HFF-Myc (cell line): ENCODE measurements around the gene ZFAND6.
"Not testable (repeated sequence)": the region's sequence is repeated elsewhere in the genome, so short reads cannot be mapped to it uniquely, and the experiment has no call there.

Experiments
- DNase-seq: peaks from one replicate; pipeline ENCODE4 v3.0.0-alpha.2; 2011; ENCODE audit warnings: low read depth; ENCODE audit errors: extremely low read depth
- H3K4me3 ChIP-seq: replicated peaks from 2 replicates; pipeline ENCODE4 v1.5.1; 2011; ENCODE audit warnings: low read depth, mild to moderate bottlenecking, control low read depth, low read length
- TF ChIP-seq, protein P1 (sequence below): IDR thresholded peaks from 2 replicates; pipeline ENCODE4 v1.5.1; 2012; ENCODE audit warnings: mild to moderate bottlenecking, low read depth, low read length, control low read depth; ENCODE audit errors: missing control alignments

ZFAND6 gene

DNA sequence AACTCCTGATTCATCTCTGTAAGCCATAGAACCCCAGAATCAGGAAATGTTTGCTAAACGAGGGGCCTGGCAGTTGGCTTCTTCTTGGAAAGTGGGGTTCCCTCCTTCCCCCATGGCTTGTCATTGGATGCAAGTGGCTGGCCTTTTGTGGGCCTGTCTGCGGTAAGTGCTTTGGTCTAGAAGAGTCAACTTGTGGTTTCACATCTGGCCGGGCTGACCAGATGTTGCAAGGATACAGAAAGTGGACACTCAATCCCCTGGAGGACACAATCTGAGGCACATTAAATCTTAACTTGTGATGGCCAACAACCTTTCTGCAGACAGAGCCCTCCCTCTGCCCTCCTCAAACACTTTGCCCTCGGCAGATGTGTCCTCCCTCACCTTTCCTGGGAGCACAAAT, 94.4 kb downstream of the ZFAND6 start:
- H3K4me3 ChIP-seq = peak overlapping the region; percentile 77
- no peak for DNase-seq
- TF ChIP-seq, protein P1, sequence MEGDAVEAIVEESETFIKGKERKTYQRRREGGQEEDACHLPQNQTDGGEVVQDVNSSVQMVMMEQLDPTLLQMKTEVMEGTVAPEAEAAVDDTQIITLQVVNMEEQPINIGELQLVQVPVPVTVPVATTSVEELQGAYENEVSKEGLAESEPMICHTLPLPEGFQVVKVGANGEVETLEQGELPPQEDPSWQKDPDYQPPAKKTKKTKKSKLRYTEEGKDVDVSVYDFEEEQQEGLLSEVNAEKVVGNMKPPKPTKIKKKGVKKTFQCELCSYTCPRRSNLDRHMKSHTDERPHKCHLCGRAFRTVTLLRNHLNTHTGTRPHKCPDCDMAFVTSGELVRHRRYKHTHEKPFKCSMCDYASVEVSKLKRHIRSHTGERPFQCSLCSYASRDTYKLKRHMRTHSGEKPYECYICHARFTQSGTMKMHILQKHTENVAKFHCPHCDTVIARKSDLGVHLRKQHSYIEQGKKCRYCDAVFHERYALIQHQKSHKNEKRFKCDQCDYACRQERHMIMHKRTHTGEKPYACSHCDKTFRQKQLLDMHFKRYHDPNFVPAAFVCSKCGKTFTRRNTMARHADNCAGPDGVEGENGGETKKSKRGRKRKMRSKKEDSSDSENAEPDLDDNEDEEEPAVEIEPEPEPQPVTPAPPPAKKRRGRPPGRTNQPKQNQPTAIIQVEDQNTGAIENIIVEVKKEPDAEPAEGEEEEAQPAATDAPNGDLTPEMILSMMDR = no peak

DNA sequence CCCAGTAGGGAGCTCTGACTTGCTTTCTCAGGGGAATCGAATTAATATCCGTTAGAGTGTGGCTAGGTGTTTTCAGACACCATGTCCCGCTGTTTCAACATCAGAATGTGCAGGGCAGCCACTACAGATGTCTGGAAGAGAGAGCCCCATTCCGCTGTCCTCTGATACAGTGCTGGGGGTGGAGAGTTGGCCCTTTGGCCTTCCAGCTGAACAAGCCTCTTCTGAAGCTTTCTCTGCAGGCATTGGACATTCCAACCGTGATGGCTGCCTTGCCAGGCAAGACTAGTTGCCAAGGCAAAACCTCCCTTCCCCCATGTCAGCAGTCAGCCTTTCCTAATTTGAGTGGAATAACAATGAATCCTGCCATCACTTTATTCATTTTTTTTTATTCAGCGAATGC, 94.9 kb downstream of the ZFAND6 start:
- TF ChIP-seq, protein P1 = no peak
- DNase-seq = no peak
- peak overlapping the region; percentile 77 for H3K4me3 ChIP-seq

DNA sequence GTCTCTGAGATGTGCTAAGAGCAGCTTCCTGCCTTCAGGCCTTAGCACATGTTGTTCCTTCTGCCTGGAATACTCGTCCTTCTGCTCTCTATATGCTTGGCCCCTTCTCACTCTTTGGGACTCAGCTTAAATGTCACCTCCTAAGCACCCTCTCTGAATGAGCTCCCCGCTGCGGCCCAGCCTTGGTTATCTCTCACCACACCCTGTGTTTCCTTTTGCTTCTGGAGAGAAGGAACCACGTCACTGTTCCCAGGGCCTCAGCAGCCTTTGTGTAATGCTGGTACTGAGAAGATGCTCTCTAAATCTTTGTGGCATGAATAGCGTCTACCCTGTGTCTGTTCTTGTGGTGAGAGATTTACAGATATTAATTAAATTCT, 95.5 kb downstream of the ZFAND6 start:
- TF ChIP-seq, protein P1 = no peak
- DNase-seq = no peak
- H3K4me3 ChIP-seq = no peak overlapping the region

DNA sequence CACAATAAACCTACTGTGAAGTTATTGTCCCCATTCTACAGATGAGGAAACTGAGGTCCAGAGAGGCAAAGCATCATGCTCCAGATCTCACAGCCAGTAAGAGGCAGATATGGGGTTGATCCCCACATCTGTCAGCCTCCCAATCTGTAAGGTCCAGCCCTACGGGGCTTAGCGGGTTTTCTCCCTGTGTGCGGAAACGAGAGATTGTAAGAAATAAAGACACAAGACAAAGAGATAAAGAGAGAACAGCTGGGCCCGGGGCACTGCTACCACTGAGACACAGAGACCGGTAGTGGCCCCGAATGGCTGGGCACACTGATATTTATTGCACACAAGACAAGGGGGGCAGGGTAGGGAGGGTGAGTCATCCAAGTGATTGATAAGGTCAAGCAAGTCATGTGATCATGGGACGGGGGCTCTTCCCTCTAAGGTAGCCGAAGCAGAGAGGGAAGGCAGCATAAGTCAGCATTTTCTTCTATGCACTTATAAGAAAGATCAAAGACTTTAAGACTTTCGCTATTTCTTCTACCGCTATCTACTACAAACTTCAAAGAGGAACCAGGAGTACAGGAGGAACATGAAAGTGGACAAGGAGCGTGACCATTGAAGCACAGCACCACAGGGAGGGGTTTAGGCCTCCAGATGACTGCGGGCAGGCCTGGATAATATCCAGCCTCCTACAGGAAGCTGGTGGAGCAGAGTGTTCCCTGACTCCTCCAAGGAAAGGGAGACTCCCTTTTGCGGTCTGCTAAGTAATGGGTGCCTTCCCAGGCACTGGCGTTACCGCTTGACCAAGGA, 96.1 kb downstream of the ZFAND6 start:
- not testable (repeated sequence) for H3K4me3 ChIP-seq, DNase-seq

DNA sequence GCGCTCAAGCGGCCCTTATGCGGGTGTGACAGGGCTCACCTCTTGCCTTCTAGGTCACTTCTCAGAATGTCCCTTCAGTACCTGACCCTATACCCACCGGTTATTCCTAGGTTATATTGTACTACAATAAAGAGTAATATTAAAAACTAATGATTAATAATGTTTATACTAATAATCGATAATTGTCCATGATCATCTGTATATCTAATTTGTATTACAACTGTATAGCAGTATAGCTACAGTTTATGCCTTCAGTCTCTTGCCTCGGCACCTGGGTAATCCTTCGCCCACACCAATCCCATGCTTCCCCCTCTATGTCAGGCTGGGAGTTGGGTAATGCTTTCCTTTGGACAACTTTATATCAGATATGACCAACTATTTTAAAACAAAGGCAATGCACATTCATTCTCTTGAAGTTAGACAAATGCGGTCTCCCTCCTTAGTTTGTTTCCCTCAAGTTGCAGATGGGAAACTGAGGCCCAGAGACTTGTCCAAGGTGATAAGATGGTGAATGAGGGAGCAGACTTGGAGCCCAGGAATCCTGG, 96.8 kb downstream of the ZFAND6 start:
- no peak overlapping the region for H3K4me3 ChIP-seq
- DNase-seq = no peak
- TF ChIP-seq, protein P1 = no peak

GRCh38 chr15:80157215-80157614, 97.7 kb downstream of the ZFAND6 start:
- no peak overlapping the region for H3K4me3 ChIP-seq
- TF ChIP-seq, protein P1 = no peak
- no peak for DNase-seq

- DNase-seq = no peak
- TF ChIP-seq, protein P1 = no peak
- no peak overlapping the region for H3K4me3 ChIP-seq
Measured at GRCh38 chr15:80159301-80159700, 99.8 kb downstream of the ZFAND6 start.
